GM13977 (cell line): Measurements from ENCODE around the gene SPEF2.

ENCODE experiments used
- DNase-seq: peaks from one replicate; pipeline ENCODE4 v3.0.0; 2012; ENCODE audit warnings: low spot score
- CTCF ChIP-seq: IDR thresholded peaks from 2 replicates; pipeline ENCODE4 v1.5.1; 2012; ENCODE audit warnings: mild to moderate bottlenecking, control low read depth; ENCODE audit not compliant: insufficient read depth; ENCODE audit errors: extremely low read depth, missing control alignments
- in situ Hi-C: fragments of 300-500 bp; cut with MboI; formaldehyde crosslinking; loops from one replicate; pipeline ENCODE4 v1.12.0; 2022; ENCODE audit warnings: low sequenced_read_pairs, low pct_unique_long_range_greater_than_20kb, mixed read lengths, inconsistent platforms; ENCODE audit not compliant: unreplicated experiment

The SPEF2 gene

GRCh38 chr5:35777358-35778087 lies 159.9 kb downstream of the SPEF2 start:
- in situ Hi-C loops = loop anchor here (10.0 kb wide), 1 partner anchor 147 kb away; no protein-coding TSS in a partner anchor
- peak; percentile 65 for TF ChIP-seq CTCF
- peak; percentile 22 for DNase-seq

- in situ Hi-C loops = loop anchor here (10.0 kb wide), 1 partner anchor 146 kb away; no protein-coding TSS in a partner anchor
- no peak for DNase-seq
- TF ChIP-seq CTCF = no peak
These were observed 160.7 kb downstream of the SPEF2 start for GRCh38 chr5:35778259-35778769.

- in situ Hi-C loops = no loop called here
- TF ChIP-seq CTCF = no peak
These were observed 162.6 kb downstream of the SPEF2 start for GRCh38 chr5:35780236-35780635.

GRCh38 chr5:35781181-35781790 lies 163.6 kb downstream of the SPEF2 start:
- TF ChIP-seq CTCF = no peak
- DNase-seq = no peak
- in situ Hi-C loops = no loop called here

More at GRCh38 chr5:35780236-35780635, 162.6 kb downstream of the SPEF2 start:
- no peak for DNase-seq

GRCh38 chr5:35783551-35783950 lies 165.9 kb downstream of the SPEF2 start:
- DNase-seq = no peak
- in situ Hi-C loops = no loop called here
- TF ChIP-seq CTCF = no peak

GRCh38 chr5:35785601-35786085 lies 168.0 kb downstream of the SPEF2 start:
- in situ Hi-C loops = no loop called here
- TF ChIP-seq CTCF = no peak
- no peak for DNase-seq
